Neuronal stem cell (in vitro differentiated cells): ENCODE data around the gene CGB1.

Experiments used
- DNase-seq: peaks from one replicate; pipeline ENCODE4 v3.0.0-alpha.2; 2013; ENCODE audit warnings: low spot score
- H2AFZ ChIP-seq: one replicate; pipeline ENCODE4 v1.6.1; 2013; ENCODE audit warnings: mild to moderate bottlenecking, low read length, inconsistent platforms
- H2AK5ac ChIP-seq: 2 replicates; pipeline ENCODE4 v1.6.1; 2013; ENCODE audit warnings: low read depth, mild to moderate bottlenecking, inconsistent platforms, low read length, moderate library complexity, mixed read lengths
- H2BK120ac ChIP-seq: 2 replicates; pipeline ENCODE4 v1.6.1; 2013; ENCODE audit warnings: low read depth, mild to moderate bottlenecking, inconsistent platforms, low read length, moderate library complexity, mixed read lengths
- H2BK12ac ChIP-seq: one replicate; pipeline ENCODE4 v1.6.1; 2013; ENCODE audit warnings: low read length, inconsistent platforms
- H2BK15ac ChIP-seq: 2 replicates; pipeline ENCODE4 v1.6.1; 2013; ENCODE audit warnings: mild to moderate bottlenecking, low read length, inconsistent platforms, mixed read lengths
- H2BK5ac ChIP-seq: one replicate; pipeline ENCODE4 v1.6.1; 2013; ENCODE audit warnings: inconsistent platforms, mild to moderate bottlenecking, low read length, moderate library complexity
- H3K14ac ChIP-seq: one replicate; pipeline ENCODE4 v1.6.1; 2013; ENCODE audit warnings: low read length, inconsistent platforms
- H3K18ac ChIP-seq: 2 replicates; pipeline ENCODE4 v1.6.1; 2013; ENCODE audit warnings: low read length, inconsistent platforms
- H3K23ac ChIP-seq: 2 replicates; pipeline ENCODE4 v1.6.1; 2013; ENCODE audit warnings: low read depth, mild to moderate bottlenecking, mixed read lengths, low read length, inconsistent platforms; ENCODE audit not compliant: poor library complexity
- H3K27ac ChIP-seq: replicated peaks from 3 replicates; pipeline ENCODE4 v1.5.1; 2013; ENCODE audit warnings: low read length, inconsistent platforms
- H3K27me3 ChIP-seq, 3 experiments: 2 replicates each; pipeline ENCODE4 v1.6.1; 2013; ENCODE audit warnings: low read length in 3 of 3, mild to moderate bottlenecking in 2 of 3, inconsistent platforms in 1 of 3, low read depth in 1 of 3, mixed read lengths in 1 of 3, moderate library complexity in 1 of 3; ENCODE audit not compliant: control insufficient read depth in 3 of 3, insufficient read depth in 3 of 3
- H3K36me3 ChIP-seq, 2 donors: replicated peaks in 1 of 2; 2 replicates each; pipeline ENCODE4 v1.6.1; 2013; ENCODE audit warnings: low read length in 2 of 2; ENCODE audit not compliant: control insufficient read depth in 2 of 2, insufficient read depth in 2 of 2
- H3K4ac ChIP-seq: 2 replicates; pipeline ENCODE4 v1.6.1; 2013; ENCODE audit warnings: inconsistent platforms, mild to moderate bottlenecking, low read length, moderate library complexity
- H3K4me1 ChIP-seq, 2 donors: 1 replicate in 1 of 2; 2 replicates in 1 of 2; pipeline ENCODE4 v1.6.1; 2013; ENCODE audit warnings: low read length in 2 of 2, low read depth in 1 of 2; ENCODE audit not compliant: control insufficient read depth in 2 of 2, insufficient read depth in 1 of 2
- H3K4me2 ChIP-seq: one replicate; pipeline ENCODE4 v1.6.1; 2013; ENCODE audit warnings: mild to moderate bottlenecking, low read length, inconsistent platforms; ENCODE audit not compliant: insufficient read depth, poor library complexity, severe bottlenecking
- H3K4me3 ChIP-seq, 2 donors: 2 replicates each; pipeline ENCODE4 v1.5.1; 2013; ENCODE audit warnings: low read length in 2 of 2, mild to moderate bottlenecking in 2 of 2, inconsistent platforms in 1 of 2, moderate library complexity in 1 of 2
- H3K79me1 ChIP-seq: one replicate; pipeline ENCODE4 v1.6.1; 2013; ENCODE audit warnings: low read depth, mild to moderate bottlenecking, inconsistent platforms, low read length, moderate library complexity
- H3K9ac ChIP-seq: one replicate; pipeline ENCODE4 v1.6.1; 2013; ENCODE audit warnings: mild to moderate bottlenecking, low read depth, low read length, inconsistent platforms; ENCODE audit not compliant: poor library complexity
- H3K9me3 ChIP-seq, 2 donors: replicated peaks in 1 of 2; 2 replicates each; pipeline versions ENCODE3 to v1.6.1; 2013; ENCODE audit warnings: low read length in 2 of 2, mild to moderate bottlenecking in 2 of 2, inconsistent platforms in 1 of 2, low read depth in 1 of 2, mixed read lengths in 1 of 2, moderate library complexity in 1 of 2; ENCODE audit not compliant: control insufficient read depth in 2 of 2, insufficient read depth in 1 of 2
- H4K8ac ChIP-seq: one replicate; pipeline ENCODE4 v1.6.1; 2013; ENCODE audit warnings: low read depth, mild to moderate bottlenecking, inconsistent platforms, low read length, moderate library complexity
- H4K91ac ChIP-seq: one replicate; pipeline ENCODE4 v1.6.1; 2013; ENCODE audit warnings: low read length, low read depth, mild to moderate bottlenecking, inconsistent platforms; ENCODE audit not compliant: poor library complexity
- WGBS, 2 donors: extraction: QIAGEN DNeasy Blood & Tissue Kit; methylation state at CpG; one replicate each; pipeline ENCODE4 v1.1.7; 2013; ENCODE audit warnings: missing lambda C conversion rate in 2 of 2, mixed read lengths in 1 of 2; ENCODE audit not compliant: insufficient read length in 2 of 2, insufficient replicate concordance in 1 of 2; ENCODE audit errors: extremely low coverage in 2 of 2; 5-methylcytosine and 5-hydroxymethylcytosine counted together

CGB1 gene

GRCh38 chr19:48997972-48998371, 38.7 kb downstream of the CGB1 start:
- Histone ChIP-seq H2BK5ac (no peak overlapping the region), H3K14ac (no peak overlapping the region), H3K79me1 (peaks cover 4% of the 10 kb centered on the region), H3K27me3 (no peaks in the 10 kb centered on the region), H3K18ac (no peak overlapping the region), H2BK120ac (no peak overlapping the region), H3K4me2 (no peak overlapping the region), H3K4me1 (peaks cover 2 to 8% of the 10 kb centered on the region in 2 donors), H3K36me3 (peaks cover 1 to 16% of the 10 kb centered on the region in 2 donors), H2AK5ac (no peak overlapping the region), H3K9me3 (no peaks in the 10 kb centered on the region), H2AFZ (no peak overlapping the region), H3K9ac (no peak overlapping the region), H3K27ac (no peak overlapping the region), H3K23ac (no peak overlapping the region), H2BK15ac (no peak overlapping the region), H3K4ac (no peak overlapping the region), H4K8ac (no peak overlapping the region), H2BK12ac (no peak overlapping the region), H3K4me3 (no peak overlapping the region), H4K91ac (no peak overlapping the region)
- DNase-seq = peak; percentile 43
- no CpG with 5 or more reads among the region's 5 CpGs for WGBS, 2 donors

GRCh38 chr19:48994035-48994386, 42.7 kb downstream of the CGB1 start:
- Histone ChIP-seq H3K79me1 (peaks cover 12% of the 10 kb centered on the region), H3K27me3 (no peaks in the 10 kb centered on the region), H3K23ac (peak overlapping the region; percentile 46), H3K4ac (no peak overlapping the region), H3K4me2 (peak overlapping the region; percentile 98), H2AFZ (peak overlapping the region; percentile 51), H3K27ac (peak overlapping the region; percentile 51), H2BK12ac (no peak overlapping the region), H3K18ac (peak overlapping the region; percentile 73), H2AK5ac (no peak overlapping the region), H4K8ac (no peak overlapping the region), H2BK120ac (peak overlapping the region; percentile 7), H2BK15ac (no peak overlapping the region), H3K14ac (no peak overlapping the region), H3K4me3 (peak overlapping the region; percentile 60 to 91), H3K9me3 (no peaks in the 10 kb centered on the region), H3K9ac (peak overlapping the region; percentile 88), H4K91ac (peak overlapping the region; percentile 88), H3K36me3 (peaks cover 3 to 17% of the 10 kb centered on the region in 2 donors), H3K4me1 (peaks cover 7 to 14% of the 10 kb centered on the region in 2 donors), H2BK5ac (no peak overlapping the region)
- DNase-seq = no peak
- no CpG with 5 or more reads among the region's 13 CpGs for WGBS, 2 donors

- Histone ChIP-seq H3K4ac (no peak within 1 kb of the TSS), H3K9ac (peak within 1 kb of the TSS; percentile 92), H3K27ac (peak within 1 kb of the TSS; percentile 92), H3K27me3 (no peaks in the 10 kb centered on the region), H4K8ac (no peak within 1 kb of the TSS), H3K18ac (peak within 1 kb of the TSS; percentile 96), H2AK5ac (peak within 1 kb of the TSS; percentile 60), H3K9me3 (no peaks in the 10 kb centered on the region), H3K23ac (peak within 1 kb of the TSS; percentile 89), H3K4me1 (peaks cover 7 to 14% of the 10 kb centered on the region in 2 donors), H2BK12ac (no peak within 1 kb of the TSS), H2AFZ (peak within 1 kb of the TSS; percentile 92), H3K4me2 (peak within 1 kb of the TSS; percentile 98), H2BK15ac (peak within 1 kb of the TSS; percentile 51), H3K4me3 (peak within 1 kb of the TSS; percentile 60 to 91), H3K79me1 (peaks cover 12% of the 10 kb centered on the region), H2BK5ac (peak within 1 kb of the TSS; percentile 67), H4K91ac (peak within 1 kb of the TSS; percentile 88), H2BK120ac (peak within 1 kb of the TSS; percentile 7), H3K14ac (no peak within 1 kb of the TSS), H3K36me3 (peaks cover 6 to 22% of the 10 kb centered on the region in 2 donors)
- no CpG with 5 or more reads among the region's 56 CpGs for WGBS, 2 donors
- DNase-seq = peak; percentile 99
These were observed 43.3 kb downstream of the CGB1 start, which contains the start of the genes GYS1 and RUVBL2 for GRCh38 chr19:48993175-48994034. GYS1 (minus strand) TSS chr19:48993309; CDS start chr19:48993112, 197 bp downstream. RUVBL2 (plus strand) TSS chr19:48993887; CDS start chr19:48993912, 25 bp downstream.

GRCh38 chr19:48992581-48993174, 44.0 kb downstream of the CGB1 start:
- no peak overlapping the region for H2BK12ac ChIP-seq
- peak overlapping the region; percentile 92 for H3K9ac ChIP-seq
- H4K91ac ChIP-seq = no peak overlapping the region
- peak overlapping the region; percentile 51 for H2BK15ac ChIP-seq
- WGBS, 2 donors = no CpG with 5 or more reads among the region's 20 CpGs
- H2BK5ac ChIP-seq = peak overlapping the region; percentile 67
- peak overlapping the region; percentile 60 for H2AK5ac ChIP-seq
- peak overlapping the region; percentile 60 to 85 for H3K4me3 ChIP-seq
- peak overlapping the region; percentile 89 for H3K23ac ChIP-seq
- H3K9me3 ChIP-seq = no peaks in the 10 kb centered on the region
- no peak overlapping the region for H2BK120ac ChIP-seq
- H3K4me1 ChIP-seq = peaks cover 7 to 14% of the 10 kb centered on the region in 2 donors
- H3K27ac ChIP-seq = peak overlapping the region; percentile 52
- H3K27me3 ChIP-seq = no peaks in the 10 kb centered on the region
- H3K4ac ChIP-seq = no peak overlapping the region
- H3K36me3 ChIP-seq = peaks cover 9 to 22% of the 10 kb centered on the region in 2 donors
- H3K4me2 ChIP-seq = peak overlapping the region; percentile 65
- no peak overlapping the region for H4K8ac ChIP-seq
- H3K14ac ChIP-seq = no peak overlapping the region
- H3K79me1 ChIP-seq = peaks cover 12% of the 10 kb centered on the region
- no peak for DNase-seq
- H3K18ac ChIP-seq = peak overlapping the region; percentile 89
- peak overlapping the region; percentile 78 for H2AFZ ChIP-seq
